ENCODE data around the gene FAM72A. TPM values are rescaled to one million over a fixed set of nuclear protein-coding genes. Genes with fewer than 3 reads are reported as not detected.
"Not testable (repeated sequence)": the region's sequence is repeated elsewhere in the genome, so short reads cannot be mapped to it uniquely, and the experiment has no call there.

The FAM72A gene
- total RNA-seq, 1 donor from 2014 or later = 1.5 TPM

GRCh38 chr1:206175459-206176113 lies 27.1 kb downstream of the FAM72A start:
- not testable (repeated sequence) for H3K36me3 Mint-ChIP-seq (ENCODE audit: unreplicated experiment); H3K9me3 Mint-ChIP-seq (ENCODE audit: unreplicated experiment); H3K4me3 Mint-ChIP-seq (ENCODE audit: unreplicated experiment); H3K4me1 Mint-ChIP-seq (ENCODE audit: low read depth, unreplicated experiment); H3K27me3 Mint-ChIP-seq (ENCODE audit: unreplicated experiment); DNase-seq; H3K27ac Mint-ChIP-seq (ENCODE audit: unreplicated experiment)

- H3K4me3 Mint-ChIP-seq (ENCODE audit: unreplicated experiment); H3K36me3 Mint-ChIP-seq (ENCODE audit: unreplicated experiment); H3K9me3 Mint-ChIP-seq (ENCODE audit: unreplicated experiment); H3K27me3 Mint-ChIP-seq (ENCODE audit: unreplicated experiment); DNase-seq; H3K27ac Mint-ChIP-seq (ENCODE audit: unreplicated experiment); H3K4me1 Mint-ChIP-seq (ENCODE audit: low read depth, unreplicated experiment): not testable (repeated sequence)
Measured at GRCh38 chr1:206174182-206174868, 28.3 kb downstream of the FAM72A start.

- not testable (repeated sequence) for H3K4me3 Mint-ChIP-seq (ENCODE audit: unreplicated experiment); H3K27me3 Mint-ChIP-seq (ENCODE audit: unreplicated experiment); H3K27ac Mint-ChIP-seq (ENCODE audit: unreplicated experiment); H3K9me3 Mint-ChIP-seq (ENCODE audit: unreplicated experiment); DNase-seq; H3K36me3 Mint-ChIP-seq (ENCODE audit: unreplicated experiment); H3K4me1 Mint-ChIP-seq (ENCODE audit: low read depth, unreplicated experiment)
Measured at GRCh38 chr1:206173110-206173719, 29.4 kb downstream of the FAM72A start.

- not testable (repeated sequence) for DNase-seq; H3K4me1 Mint-ChIP-seq (ENCODE audit: low read depth, unreplicated experiment); H3K27ac Mint-ChIP-seq (ENCODE audit: unreplicated experiment); H3K36me3 Mint-ChIP-seq (ENCODE audit: unreplicated experiment); H3K4me3 Mint-ChIP-seq (ENCODE audit: unreplicated experiment); H3K27me3 Mint-ChIP-seq (ENCODE audit: unreplicated experiment); H3K9me3 Mint-ChIP-seq (ENCODE audit: unreplicated experiment)
Measured at GRCh38 chr1:206169794-206170193, 32.8 kb downstream of the FAM72A start.

GRCh38 chr1:206167350-206168029 lies 35.1 kb downstream of the FAM72A start:
- H3K4me3 Mint-ChIP-seq (ENCODE audit: unreplicated experiment); H3K27me3 Mint-ChIP-seq (ENCODE audit: unreplicated experiment); H3K4me1 Mint-ChIP-seq (ENCODE audit: low read depth, unreplicated experiment); H3K27ac Mint-ChIP-seq (ENCODE audit: unreplicated experiment); H3K9me3 Mint-ChIP-seq (ENCODE audit: unreplicated experiment); DNase-seq; H3K36me3 Mint-ChIP-seq (ENCODE audit: unreplicated experiment): not testable (repeated sequence)
- peak; percentile 14 for TF ChIP-seq CTCF (IDR thresholded peaks at IDR 0.05; ENCODE audit: partially characterized antibody, unreplicated experiment)

- DNase-seq = no peak
Measured at GRCh38 chr1:206145771-206146290, 56.8 kb downstream of the FAM72A start.

More at GRCh38 chr1:206145771-206146290, 56.8 kb downstream of the FAM72A start:
- Mint-ChIP-seq H3K36me3 (ENCODE audit: unreplicated experiment) (peaks cover 5% of the 10 kb centered on the region), H3K9me3 (ENCODE audit: unreplicated experiment) (peaks cover 1% of the 10 kb centered on the region), H3K27me3 (ENCODE audit: unreplicated experiment) (peaks cover 3% of the 10 kb centered on the region), H3K4me1 (ENCODE audit: low read depth, unreplicated experiment) (peaks cover 10% of the 10 kb centered on the region), H3K27ac (ENCODE audit: unreplicated experiment) (no peak overlapping the region), H3K4me3 (ENCODE audit: unreplicated experiment) (no peak overlapping the region)
- TF ChIP-seq CTCF (IDR thresholded peaks at IDR 0.05; ENCODE audit: partially characterized antibody, unreplicated experiment) = no peak

Measured in glutamatergic neuron (in vitro differentiated cells).